Measurements from ENCODE around the gene ERBB4. TPM values are rescaled to one million over a fixed set of nuclear protein-coding genes. Genes with fewer than 3 reads are reported as not detected.

The ERBB4 gene
- total RNA-seq, 1 experiment from 2014 or later, result 0.04 TPM

- no peak overlapping the region for H3K27ac ChIP-seq (ENCODE audit: insufficient read length, low read depth, low read length)
- H3K9me3 ChIP-seq (ENCODE audit: control insufficient read depth, low read depth, low read length), result no peaks in the 10 kb centered on the region
- H3K4me1 Mint-ChIP-seq, result no peaks in the 10 kb centered on the region
- H3K9ac ChIP-seq (ENCODE audit: extremely low read depth, insufficient read length, low read length), result no peak overlapping the region
- no peak overlapping the region for H3K18ac ChIP-seq (ENCODE audit: insufficient read length, low read depth, low read length)
- WGBS (ENCODE audit: extremely low coverage, insufficient read length, low lambda C conversion rate), result no CpG with 5 or more reads among the region's 7 CpGs
- no peak overlapping the region for H2BK120ac ChIP-seq (ENCODE audit: low read depth, low read length, poor library complexity, severe bottlenecking)
- no peak overlapping the region for H3K56ac ChIP-seq (ENCODE audit: insufficient read length, low read depth, low read length)
- H3K4me1 ChIP-seq (ENCODE audit: insufficient read depth, low read length), result no peaks in the 10 kb centered on the region
- H4K91ac ChIP-seq (ENCODE audit: insufficient read length, low read depth, low read length), result no peak overlapping the region
- H3T11ph ChIP-seq (ENCODE audit: low read length), result no peak overlapping the region
- H3K27ac Mint-ChIP-seq, result no peak overlapping the region
- no peak overlapping the region for H2BK15ac ChIP-seq (ENCODE audit: low read depth, low read length)
- H3K23me2 ChIP-seq (ENCODE audit: insufficient read length, low read depth, low read length, poor library complexity, severe bottlenecking), result no peaks in the 10 kb centered on the region
- peaks cover 0 to 2% of the 10 kb centered on the region in 2 experiments; a peak in 3 of 5 replicates for H3K9me3 Mint-ChIP-seq
- no peak overlapping the region for H2BK5ac ChIP-seq (ENCODE audit: insufficient read length, low read length)
- H4K20me1 ChIP-seq (ENCODE audit: control insufficient read depth, insufficient read depth, insufficient read length), result no peaks in the 10 kb centered on the region
- no peak overlapping the region for H4K5ac ChIP-seq (ENCODE audit: insufficient read length, low read depth, low read length)
- no peaks in the 10 kb centered on the region for H3K36me3 Mint-ChIP-seq (ENCODE audit: insufficient read depth in 1 of 3, low read depth in 3 of 3)
- no peaks in the 10 kb centered on the region for H3K79me2 ChIP-seq (ENCODE audit: insufficient read depth, low read length)
- H3K27me3 Mint-ChIP-seq (ENCODE audit: low read depth), result no peaks in the 10 kb centered on the region
- H3K4me2 ChIP-seq (ENCODE audit: insufficient read depth, insufficient read length, low read length), result no peak overlapping the region
- no peak overlapping the region for H2AFZ ChIP-seq (ENCODE audit: low read length)
- no peaks in the 10 kb centered on the region for H3K79me1 ChIP-seq (ENCODE audit: insufficient read depth, low read depth, low read length, poor library complexity, severe bottlenecking)
- H2BK20ac ChIP-seq (ENCODE audit: low read depth, low read length, poor library complexity, severe bottlenecking), result no peak overlapping the region
- H3K14ac ChIP-seq (ENCODE audit: insufficient read depth, low read length), result no peak overlapping the region
- H2AK5ac ChIP-seq (ENCODE audit: insufficient read length, low read length), result no peak overlapping the region
- TF ChIP-seq CTCF (conservative IDR thresholded peaks at IDR 0.05), result no peak
- no peak overlapping the region for H4K8ac ChIP-seq (replicated peaks; ENCODE audit: insufficient read length, low read depth, low read length)
- no peaks in the 10 kb centered on the region for H3K27me3 ChIP-seq (ENCODE audit: insufficient read depth, low read length)
- no peak overlapping the region for H2BK12ac ChIP-seq (ENCODE audit: insufficient read length, low read depth, low read length)
- H3K4me3 Mint-ChIP-seq, result no peak overlapping the region
- no peak overlapping the region for H3K4ac ChIP-seq (ENCODE audit: low read depth, low read length)
- DNase-seq, result no peak
- H3K23ac ChIP-seq (ENCODE audit: insufficient read length, low read depth, low read length), result no peak overlapping the region
These were observed 714.6 kb downstream of the ERBB4 start for GRCh38 chr2:211823886-211824479.

Measured in H9 (cell line).